ENCODE measurements around the gene NRXN3.
A peak's percentile ranks its signal among the peaks of the same experiment; 100 is the strongest.

Gene NRXN3

DNA sequence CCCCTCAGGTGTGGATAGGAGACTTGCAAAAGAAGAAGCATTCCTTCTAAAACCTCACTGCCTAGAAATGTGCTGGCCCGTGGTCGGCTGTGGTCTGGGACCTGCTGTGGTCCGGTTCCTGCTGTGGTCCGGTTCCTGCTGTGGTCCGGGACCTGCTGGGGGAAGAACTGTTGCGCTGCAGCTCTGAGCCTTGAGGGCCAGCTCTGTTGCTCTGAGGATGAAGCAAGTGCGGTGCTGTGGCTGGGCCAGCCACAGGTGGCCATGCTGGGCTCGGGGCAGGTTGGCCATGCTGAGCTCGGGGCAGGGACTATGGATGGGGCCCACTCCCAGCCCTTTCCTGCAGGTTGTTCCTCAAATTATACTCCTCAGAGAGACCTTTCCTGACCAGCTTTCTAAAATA is 5.2 kb downstream of the NRXN3 start:
- no peak for DNase-seq

DNA sequence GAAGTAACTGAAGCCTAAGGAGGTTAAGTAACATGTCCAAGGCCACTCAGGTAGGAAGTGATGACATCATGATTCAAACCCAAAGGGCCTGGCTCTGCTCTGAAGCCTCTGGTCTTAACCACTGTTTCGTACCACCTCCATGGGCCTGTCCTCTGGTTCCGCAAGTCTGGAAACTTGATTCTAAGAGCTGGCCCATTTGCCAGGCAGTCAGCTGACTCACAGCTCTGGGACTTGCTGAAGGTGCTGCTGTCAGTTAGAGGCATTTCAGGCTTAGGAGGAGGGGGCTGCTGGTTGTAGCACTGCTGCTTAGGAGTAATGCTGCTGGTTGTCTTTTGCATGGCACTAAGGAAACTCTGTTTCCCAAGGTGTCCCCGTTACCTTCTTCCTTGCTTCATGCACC is 7.9 kb downstream of the NRXN3 start:
- no peak for DNase-seq

DNA sequence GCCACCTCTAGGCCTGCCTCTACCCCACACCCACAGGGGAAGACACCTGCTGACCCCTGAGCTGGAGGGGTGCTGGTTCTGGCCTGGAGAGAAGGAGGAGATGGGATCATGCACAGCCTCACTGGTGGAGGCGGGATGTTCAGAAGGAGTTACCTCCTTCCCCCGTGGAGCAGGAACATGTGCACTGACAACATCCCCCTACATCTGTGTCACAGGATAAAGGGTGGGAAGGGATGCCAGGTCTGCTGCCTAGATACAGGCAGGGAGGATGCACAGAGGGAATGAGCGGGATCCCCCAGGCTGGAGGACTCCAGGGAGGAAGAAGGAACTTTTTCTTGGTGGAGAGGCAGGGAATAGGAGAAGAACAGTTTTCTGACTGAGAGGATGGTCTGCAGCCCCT is 8.8 kb downstream of the NRXN3 start:
- no peak for DNase-seq

DNA sequence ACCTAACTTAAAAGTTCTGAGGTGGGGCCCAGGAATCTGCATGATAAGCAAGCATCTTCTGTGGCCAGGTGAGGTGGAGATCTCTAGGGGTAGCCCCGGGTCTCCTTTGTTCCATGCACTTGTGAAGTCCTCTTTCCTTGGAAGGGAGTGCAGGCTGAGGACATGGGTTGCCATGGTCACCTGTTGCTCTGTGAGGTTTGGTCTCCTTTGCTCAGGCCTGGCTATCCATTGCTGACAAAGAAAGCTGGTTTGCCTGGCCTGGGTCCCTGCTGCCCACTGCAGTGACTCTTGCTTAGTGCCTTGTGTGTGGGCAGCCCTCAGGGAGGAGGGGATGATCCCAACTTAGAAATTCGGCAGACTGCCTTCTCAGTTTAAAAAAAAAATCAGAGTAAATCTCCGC is 11.1 kb downstream of the NRXN3 start:
- DNase-seq: no peak

DNA sequence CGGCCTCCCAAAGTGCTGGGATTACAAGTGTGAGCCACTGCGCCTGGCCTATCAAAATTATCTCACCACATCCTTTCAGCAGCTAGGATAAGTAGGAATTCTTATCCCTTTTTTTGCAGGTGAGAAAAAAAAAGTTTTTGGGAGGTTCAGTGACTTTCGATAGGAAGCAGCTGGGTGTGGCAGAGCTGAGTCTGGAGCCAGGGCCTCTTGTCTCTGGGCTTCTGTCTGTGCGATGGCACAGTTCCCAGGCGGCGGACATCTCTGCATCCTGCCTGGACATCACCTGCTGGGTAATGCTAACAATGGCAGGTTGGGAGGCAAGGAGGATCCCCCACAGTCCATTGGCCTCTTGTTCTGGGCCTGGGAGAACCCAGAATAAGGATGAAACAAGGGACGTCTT is 12.5 kb downstream of the NRXN3 start:
- DNase-seq: no peak

DNA sequence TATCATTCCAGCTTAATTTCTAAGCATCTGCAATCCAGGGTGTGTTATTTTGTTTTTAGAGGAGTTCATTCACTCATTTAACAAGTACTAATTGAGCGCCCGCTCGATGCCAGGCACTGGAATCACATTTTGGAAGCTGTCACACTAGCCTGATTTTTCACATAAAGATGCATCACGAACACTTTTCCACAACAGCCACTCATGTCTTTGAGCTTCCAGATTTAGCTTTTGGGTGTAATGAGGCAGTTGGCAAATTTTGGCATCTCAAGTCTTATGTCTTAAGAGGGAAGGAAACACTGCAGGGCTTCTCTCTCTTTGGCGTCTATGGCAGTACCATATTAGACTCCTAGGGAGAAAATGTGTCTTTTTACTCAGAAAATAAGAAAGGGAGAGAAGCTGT is 14.0 kb downstream of the NRXN3 start:
- DNase-seq: no peak

DNA sequence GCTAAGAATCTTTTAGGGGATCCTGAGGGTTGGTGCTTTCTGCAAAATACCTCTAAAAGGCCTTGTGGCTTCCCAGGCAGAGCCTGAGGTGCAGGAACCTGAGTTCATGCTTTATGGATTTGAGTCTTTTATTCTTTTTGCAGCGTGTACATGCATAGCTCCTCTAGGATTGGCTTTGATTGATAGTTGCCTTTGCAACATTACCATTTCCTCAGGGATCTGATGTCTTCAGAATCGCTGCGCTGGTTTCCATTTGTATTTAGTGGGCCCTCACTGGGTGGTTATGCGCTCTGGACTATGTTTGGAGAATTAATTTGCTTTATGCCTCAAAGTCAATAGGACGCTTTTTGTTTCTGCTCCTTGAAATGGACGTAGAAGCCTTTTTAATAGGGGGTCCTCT is 16.1 kb downstream of the NRXN3 start:
- no peak for DNase-seq

DNA sequence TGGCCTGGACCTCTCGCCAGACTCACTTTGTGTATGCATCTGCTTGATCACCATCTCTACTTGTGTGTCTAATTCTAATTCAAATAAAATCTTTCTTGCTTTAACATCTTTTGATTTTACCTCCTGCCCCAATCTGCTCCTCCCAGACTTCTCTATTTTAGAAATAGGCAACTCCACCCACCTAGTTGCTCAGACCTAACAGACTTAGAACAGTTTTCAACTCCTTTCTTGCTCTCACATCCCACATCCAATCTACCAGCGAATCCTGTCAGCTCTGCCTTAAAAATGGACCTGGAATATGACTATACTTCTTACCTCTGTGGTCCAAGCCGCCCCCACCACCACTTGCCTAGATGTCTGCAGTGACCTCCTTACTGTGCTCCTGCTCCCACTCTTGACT is 18.7 kb downstream of the NRXN3 start:
- DNase-seq: no peak

DNA sequence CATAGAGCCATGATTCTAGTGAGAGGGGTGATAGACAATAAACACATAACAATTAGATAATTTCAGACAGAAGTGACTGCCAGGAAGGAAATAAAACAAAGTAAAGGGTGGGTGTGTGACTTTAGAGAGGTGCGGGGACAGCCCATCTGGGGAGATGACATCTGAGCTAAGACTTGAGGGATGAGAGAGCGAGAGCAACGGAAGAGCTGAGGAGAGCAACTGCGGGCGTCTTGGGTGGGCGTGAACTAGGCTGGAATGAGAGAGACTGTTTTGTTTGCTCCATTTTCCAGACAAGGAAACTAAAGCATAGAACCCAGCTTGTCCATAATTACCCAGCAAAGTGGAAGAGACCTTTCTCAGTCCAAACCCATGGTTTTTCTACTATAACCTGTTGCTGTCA is 25.3 kb downstream of the NRXN3 start:
- DNase-seq: no peak

DNA sequence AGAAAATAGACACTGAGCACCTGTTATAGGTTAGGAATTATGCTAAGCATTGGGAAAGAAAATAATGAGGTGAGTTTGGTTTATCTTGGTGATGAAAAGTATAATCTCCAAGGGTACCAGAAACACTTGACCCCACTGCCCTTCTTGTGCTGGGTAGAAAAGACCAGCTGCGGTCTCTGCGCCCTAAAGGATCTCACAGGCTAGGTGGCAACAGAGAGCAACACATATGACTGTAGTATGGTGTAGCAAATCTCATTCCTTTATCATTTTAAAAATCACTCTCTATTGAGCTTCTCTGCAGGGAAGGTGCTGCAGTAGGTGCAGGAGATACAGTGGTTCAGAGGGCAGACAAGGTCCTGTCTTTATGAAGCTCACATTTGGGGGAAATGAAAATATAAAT is 26.1 kb downstream of the NRXN3 start:
- no peak for DNase-seq

DNA sequence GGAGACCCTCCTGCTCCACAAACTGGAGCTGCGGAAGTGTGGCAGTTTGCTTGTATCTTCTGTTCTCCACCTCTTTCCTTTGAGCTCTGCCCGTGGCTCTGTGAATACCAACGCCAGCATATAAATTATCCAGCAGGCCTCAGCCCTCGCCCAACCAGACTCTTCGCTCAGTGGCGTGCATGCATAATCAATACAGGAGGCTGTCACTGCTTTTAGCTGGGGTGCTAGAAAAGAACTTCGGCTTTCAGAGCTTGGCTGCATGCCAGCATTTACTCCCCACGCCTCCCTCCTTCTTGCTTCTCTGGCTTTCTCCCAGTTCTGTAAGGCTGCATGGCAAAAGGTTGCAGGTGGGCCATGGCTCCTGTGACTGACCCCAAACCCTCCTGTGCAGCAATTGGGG is 26.9 kb downstream of the NRXN3 start:
- DNase-seq: peak; percentile 88

DNA sequence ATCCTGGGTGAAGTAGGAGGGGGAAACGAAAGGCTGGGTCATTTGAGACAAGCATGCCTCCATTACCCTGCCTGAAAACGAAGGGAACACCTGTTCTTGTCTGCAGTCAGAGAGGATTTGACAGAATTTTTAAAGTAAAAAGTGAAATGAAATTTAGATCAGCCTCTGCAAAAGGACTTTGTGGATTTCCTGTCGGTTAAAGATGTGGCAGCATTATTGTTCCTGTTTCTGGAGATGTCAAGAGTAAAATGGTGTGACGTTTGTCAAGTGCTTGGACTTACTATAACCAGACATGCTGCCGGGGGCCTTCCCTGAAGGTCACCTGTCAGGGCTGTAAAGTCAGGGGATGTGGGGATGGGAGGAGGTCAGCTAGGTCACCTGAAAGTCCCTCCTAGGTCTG is 32.0 kb downstream of the NRXN3 start:
- no peak for DNase-seq

DNA sequence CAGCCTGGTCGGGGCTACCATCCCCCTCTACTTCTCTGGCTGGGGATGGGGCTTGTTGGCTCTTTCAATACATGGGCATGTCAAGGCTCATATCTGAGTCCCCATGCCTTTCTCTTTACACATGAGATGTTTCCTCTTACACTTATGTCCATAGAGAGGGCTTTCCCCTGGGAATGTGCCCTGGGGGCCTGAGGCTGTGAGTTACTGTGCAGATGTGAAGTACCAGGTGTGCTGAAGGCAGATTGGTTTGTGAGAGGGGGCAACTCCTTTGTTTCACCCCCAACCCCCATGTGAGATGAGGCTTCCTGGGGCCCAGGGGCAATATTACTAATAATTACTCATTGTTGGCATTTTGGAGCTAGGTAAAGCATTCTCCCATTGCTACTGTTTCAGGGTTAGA is 32.8 kb downstream of the NRXN3 start:
- DNase-seq: peak; percentile 91

DNA sequence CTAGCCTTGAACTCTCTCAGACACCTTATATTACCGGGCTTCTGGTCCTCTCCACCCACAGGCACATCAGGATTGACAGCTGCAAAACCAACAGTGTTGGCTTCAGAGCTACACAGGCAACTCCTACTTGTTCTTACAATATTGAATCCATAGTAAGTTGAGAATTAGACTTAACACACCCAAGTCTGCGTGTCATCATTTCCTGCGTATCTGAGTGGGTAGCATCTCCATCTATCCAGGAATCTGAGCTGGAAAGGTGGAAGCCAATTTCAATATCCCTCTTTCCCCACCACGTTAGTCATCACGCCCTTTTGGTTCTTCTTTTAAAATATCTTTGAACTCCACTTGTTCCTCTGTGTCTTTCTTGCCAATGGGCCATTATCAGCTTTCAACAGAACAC is 37.2 kb downstream of the NRXN3 start:
- DNase-seq: no peak

DNA sequence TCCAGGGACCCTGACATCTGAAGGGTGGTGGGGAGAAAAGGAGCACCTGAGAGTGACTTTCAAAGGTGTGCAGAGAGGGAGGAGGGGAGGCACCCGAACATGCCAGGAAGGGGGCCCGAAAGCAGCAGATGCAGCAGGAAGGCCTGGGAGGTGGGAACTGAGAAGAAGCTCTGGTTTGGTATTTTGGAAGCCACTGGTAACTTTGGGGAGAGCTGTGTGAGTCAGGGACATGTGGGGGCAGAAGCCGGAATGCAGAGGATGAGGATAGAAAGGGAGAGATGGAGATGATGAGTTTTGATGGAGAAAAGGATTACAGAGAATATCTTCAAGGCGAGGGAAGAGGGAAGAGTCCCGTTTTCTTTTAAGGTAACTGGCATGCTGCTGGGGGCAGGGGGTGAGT is 50.1 kb downstream of the NRXN3 start:
- no peak for DNase-seq

DNA sequence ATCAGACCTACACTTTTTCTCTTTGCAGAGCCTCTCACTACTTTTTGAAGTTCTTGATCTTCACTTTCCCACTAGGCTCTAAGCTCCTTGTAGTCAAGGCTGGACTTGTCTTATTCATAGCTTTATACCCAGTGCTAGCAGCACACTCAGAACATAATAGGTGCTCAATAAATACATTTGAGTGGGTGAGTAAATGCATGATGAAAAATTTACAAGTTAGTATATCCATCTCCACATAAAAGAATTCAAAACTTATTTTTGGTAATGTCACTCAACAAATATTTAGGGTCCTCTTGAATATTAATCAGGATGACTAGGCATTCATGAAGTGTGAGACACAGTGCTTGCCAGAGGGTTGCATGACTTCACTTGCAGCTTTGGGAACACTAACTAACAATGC is 52.6 kb downstream of the NRXN3 start:
- DNase-seq: no peak

DNA sequence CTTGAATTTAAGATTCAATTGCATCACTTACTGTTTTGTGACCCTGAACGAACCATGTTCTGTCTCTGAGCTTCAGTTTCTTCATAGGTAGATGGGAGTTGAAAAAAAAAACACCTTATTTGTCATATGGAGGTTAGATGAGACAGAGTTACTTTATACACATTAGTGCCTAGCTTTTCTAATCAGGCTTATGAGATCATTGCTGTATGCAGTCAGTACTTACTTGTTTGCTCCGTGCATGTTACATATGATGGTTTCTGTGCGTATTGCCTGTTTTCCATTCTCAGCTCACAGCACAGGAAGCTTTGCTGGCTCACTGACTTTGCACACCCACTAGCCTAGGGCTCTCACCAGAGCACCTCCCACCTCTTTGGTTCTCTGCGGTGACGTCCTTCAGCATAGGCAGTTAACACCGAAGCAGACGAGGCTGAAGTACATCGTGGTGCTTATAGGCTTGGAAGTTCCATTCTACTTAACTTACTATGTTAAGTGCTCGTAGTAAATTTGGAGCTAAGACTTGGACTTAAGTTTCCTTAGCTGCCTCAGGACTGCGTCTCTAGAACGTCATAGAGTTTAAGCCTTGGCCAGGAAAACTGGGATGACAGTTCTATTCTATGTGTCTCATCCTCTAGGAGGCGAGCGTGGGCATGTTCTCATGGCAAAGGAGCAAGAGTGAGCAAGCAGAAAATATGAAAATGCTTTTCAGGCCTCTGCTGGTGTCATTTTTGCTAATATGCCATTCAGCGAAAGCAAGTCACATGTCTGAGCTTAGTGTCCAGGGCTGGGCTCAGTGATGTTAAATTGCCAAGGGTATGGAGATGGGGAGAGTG is 57.3 kb downstream of the NRXN3 start:
- DNase-seq: no peak

DNA sequence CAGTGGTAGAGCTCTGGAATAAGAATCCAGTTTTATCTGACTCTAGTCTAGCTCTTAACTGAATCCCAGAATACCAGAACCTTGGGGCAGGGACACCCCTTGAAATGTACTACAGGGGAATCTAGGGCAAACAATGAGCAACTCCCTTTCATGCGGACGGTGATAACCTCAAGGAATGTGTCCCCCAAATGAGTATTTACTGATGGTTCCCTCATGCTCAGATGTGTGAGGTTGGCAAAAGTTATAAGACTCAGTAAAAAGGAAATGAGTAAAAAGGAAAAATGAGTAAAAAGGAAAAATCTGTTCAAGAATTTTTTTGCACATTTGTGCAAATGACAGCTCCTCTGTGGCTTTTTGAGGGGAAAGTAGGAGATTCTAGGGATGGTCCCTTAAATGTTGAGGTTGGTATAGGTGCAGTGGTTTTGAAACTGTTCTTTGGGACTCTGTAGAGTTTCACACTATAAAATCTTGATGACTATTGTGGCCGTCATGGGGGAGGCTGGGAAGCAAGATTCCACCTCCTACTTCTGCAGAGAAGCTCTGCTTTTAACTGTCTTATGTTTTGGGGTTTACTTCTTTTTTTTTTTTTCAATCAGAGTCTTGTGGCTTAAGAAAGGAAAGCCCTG is 58.6 kb downstream of the NRXN3 start:
- DNase-seq: no peak

DNA sequence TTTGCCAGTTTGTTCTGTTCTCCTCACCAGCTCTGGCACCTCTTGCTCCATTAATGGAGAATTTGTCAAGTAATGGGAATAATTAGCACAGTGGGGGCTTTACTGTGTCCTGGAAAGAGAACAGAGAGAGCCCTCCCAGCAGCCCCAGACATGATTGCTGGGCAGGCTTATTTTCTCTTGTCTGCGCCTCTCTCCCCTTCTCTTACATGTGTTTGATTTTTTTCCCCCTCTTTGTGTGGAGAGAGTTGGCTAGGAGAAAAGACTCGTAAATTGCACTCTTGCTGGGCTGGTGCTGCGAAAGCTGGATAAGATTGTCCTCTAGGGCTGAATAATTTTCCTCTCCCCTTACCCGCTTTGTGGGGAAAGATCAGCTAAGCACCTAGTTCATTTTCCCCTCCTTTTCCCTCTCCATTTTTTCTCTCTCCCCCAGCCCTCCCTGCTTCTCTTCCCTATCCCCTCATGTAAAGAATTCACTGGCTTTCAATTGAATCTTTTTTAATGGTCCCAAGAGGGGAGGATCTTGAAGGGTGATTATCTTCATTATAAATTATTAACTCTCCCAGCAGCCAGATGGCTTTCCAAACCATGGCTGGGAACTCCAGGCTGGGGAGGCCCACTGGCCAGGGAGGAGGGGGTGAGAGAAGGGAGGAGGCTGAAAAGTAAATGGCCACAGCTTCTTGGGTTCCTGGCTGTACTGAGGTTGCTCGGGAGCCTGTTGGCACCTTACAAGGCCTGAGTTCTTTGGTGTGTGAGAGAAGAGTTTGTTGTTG is 62.2 kb downstream of the NRXN3 start:
- DNase-seq: peak; percentile 40

DNA sequence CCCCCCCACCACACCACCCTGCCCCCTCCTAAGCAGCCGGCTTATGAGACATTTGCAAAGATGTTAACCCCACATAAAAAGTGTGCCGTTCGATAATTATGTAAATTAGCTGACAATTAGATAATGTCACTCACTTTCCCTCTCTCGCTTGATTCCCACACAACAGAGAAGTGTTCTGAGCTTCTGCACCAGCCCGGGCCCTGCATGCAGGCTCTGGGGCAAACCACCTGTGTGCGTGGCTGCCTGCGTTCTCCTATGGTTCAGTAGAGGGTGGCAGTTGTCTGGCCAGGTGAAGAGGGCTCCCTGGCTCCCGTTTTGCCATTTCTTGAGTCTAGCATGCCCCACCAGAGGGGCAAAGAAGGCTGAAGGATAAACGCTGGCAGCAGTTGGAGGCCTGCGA is 68.0 kb downstream of the NRXN3 start:
- DNase-seq: no peak

DNA sequence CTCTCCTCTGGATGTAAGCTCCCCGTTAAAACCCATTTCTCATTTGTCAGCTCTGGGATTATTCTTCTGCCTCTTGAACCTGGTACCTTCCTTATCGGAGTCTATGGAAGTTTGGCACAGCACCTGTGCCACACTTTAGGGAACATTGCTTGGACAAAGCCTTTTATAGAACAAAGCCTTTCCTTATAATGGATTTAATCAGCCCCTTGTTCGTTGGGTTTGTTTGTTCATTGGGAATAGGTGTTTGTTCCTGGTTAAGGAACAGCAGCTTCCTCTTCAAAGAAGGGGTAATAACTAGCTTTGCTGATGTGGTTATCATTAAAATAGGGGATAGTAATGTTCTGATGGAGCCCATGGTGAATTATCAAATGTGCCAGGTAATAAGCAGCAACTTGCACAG is 70.4 kb downstream of the NRXN3 start:
- peak; percentile 19 for DNase-seq

DNA sequence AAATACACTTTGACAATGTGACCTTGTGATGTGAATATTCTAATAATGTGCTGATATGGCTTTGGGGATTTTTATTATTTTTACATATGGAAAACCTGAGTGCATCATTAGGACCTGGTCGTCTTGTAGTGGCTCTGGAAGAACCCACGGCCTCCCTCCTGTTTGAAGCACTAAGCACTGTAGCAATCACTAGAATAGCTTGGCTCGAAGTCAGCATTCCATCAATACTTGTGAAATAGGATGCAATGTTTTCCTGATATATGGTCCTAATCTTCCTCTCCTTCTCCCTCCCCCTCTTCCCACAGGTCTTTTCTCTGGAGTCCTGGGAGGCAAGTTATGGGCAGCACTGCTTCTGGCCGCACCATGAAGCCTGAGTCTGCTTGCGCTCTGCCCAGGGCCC is 71.9 kb downstream of the NRXN3 start:
- DNase-seq: no peak

DNA sequence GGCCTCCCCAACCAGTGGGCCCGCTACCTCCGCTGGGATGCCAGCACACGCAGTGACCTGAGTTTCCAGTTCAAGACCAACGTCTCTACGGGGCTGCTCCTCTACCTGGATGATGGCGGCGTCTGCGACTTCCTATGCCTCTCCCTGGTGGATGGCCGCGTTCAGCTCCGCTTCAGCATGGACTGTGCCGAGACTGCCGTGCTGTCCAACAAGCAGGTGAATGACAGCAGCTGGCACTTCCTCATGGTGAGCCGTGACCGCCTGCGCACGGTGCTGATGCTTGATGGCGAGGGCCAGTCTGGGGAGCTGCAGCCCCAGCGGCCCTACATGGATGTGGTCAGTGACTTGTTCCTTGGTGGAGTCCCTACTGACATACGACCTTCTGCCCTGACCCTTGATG is 73.0 kb downstream of the NRXN3 start:
- DNase-seq: no peak

DNA sequence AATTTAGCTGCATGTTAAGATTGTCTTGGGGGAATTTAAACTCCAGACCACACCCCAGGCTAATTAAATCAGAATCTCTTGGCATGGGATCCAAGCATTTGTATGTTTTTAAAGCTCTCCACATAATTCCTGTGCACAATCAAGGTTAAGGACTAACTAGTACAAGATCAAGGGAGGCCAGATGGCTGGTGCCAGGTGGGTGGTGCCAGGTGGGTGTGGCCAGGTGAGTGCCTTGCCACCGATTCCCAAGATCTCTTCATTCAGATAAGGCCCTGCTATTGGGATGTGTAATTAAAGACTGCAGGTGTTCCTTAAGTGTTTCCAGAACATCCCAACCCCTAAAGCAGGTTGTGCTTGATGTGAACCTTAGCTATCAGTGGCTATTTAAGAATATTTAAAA is 75.1 kb downstream of the NRXN3 start:
- DNase-seq: no peak

All from NCI-H1105 (cell line).